ENCODE results near the gene AXIN2. TPM values are rescaled to one million over a fixed set of nuclear protein-coding genes. Genes with fewer than 3 reads are reported as not detected.

Gene AXIN2
- total RNA-seq, 1 donor from 2014 or later: 115 TPM

DNA sequence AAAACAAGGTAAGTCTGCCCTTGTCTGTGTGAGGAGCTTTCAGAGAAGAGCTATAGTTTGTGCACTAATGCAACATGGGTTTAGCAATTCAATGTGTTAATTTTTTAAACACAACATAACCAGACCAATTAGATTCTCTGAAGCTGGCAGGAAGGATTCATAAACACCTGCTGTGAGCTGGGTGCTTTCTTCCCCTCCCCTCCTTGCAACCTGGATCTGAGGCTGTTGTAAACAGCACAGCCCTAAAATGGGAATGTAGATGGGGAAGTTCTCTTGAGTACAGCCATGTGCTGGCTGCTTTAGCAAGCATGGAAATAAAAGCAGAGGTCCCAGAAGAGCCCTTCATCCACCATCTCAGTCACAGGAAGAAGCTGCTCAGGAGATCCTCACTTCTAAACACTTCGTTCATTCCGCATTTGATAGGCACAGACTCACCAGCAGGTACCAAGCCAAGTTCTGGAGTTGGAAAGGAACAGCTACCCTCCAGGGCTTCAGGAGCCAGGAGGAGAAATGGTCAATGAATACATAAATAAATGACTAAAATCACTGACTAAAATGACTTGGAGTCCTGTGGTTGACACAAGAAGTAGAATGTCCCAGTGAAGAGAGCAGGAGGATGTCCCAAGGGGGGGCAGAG is 21.7 kb downstream of the AXIN2 start:
- Mint-ChIP-seq H3K27me3 (no peaks in the 10 kb centered on the region), H3K9me3 (no peaks in the 10 kb centered on the region), H3K36me3 (peaks cover 57% of the 10 kb centered on the region), H3K27ac (no peak overlapping the region), H3K4me1 (ENCODE audit: unreplicated experiment) (peaks cover 48% of the 10 kb centered on the region), H3K4me3 (no peak overlapping the region)
- TF ChIP-seq CTCF (conservative IDR thresholded peaks at IDR 0.05): no peak
- DNase-seq (ENCODE audit: extremely low spot score, unreplicated experiment): no peak

GRCh38 chr17:65538675-65539529 is 22.5 kb downstream of the AXIN2 start:
- H3K4me1 Mint-ChIP-seq (ENCODE audit: unreplicated experiment): peaks cover 50% of the 10 kb centered on the region
- no peaks in the 10 kb centered on the region for H3K27me3 Mint-ChIP-seq
- no peak overlapping the region for H3K4me3 Mint-ChIP-seq
- no peak for DNase-seq (ENCODE audit: extremely low spot score, unreplicated experiment)
- H3K27ac Mint-ChIP-seq: no peak overlapping the region
- TF ChIP-seq CTCF (conservative IDR thresholded peaks at IDR 0.05): no peak
- no peaks in the 10 kb centered on the region for H3K9me3 Mint-ChIP-seq
- peaks cover 56% of the 10 kb centered on the region for H3K36me3 Mint-ChIP-seq

DNA sequence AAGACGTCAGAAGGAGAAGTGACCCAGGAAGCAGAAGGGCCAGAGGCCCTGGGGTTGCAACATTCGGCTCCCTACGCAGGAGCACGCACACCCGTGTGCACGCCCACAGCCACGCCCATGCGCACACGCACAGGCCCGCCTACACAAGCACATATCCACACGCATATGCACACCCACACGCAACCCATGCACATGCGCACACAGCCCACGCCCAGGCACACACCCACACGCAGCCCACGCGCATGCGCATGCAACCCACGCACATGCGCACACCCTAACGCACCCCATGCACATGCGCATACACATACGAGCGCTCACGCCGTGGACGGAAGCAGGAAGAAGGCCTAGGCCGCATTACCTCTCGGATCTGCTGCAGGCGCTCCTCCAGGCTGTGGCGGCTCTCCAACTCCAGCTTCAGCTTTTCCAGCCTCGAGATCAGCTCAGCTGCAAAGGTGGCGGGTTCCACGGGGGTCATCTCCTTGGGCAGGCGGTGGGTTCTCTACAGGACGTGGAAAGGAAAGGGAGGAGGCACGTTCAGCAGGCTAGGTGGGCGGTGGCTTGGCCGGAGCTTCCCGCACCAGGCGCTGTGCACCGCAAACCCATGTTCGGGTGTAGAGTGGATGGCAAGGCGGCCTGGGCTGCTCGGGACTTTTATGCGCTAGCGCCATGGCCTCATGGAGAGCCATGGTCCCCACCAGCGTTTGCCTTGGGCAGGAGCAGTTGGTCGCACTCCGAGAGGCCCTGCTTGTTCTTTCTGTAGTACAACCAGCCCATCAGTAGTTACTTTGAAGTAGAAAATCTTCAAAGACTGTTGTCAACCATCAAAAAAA is 23.4 kb downstream of the AXIN2 start:
- TF ChIP-seq CTCF (conservative IDR thresholded peaks at IDR 0.05): no peak
- no peak overlapping the region for H3K27ac Mint-ChIP-seq
- peaks cover 49% of the 10 kb centered on the region for H3K4me1 Mint-ChIP-seq (ENCODE audit: unreplicated experiment)
- H3K4me3 Mint-ChIP-seq: no peak overlapping the region
- H3K9me3 Mint-ChIP-seq: no peaks in the 10 kb centered on the region
- no peaks in the 10 kb centered on the region for H3K27me3 Mint-ChIP-seq
- no peak for DNase-seq (ENCODE audit: extremely low spot score, unreplicated experiment)
- peaks cover 53% of the 10 kb centered on the region for H3K36me3 Mint-ChIP-seq

DNA sequence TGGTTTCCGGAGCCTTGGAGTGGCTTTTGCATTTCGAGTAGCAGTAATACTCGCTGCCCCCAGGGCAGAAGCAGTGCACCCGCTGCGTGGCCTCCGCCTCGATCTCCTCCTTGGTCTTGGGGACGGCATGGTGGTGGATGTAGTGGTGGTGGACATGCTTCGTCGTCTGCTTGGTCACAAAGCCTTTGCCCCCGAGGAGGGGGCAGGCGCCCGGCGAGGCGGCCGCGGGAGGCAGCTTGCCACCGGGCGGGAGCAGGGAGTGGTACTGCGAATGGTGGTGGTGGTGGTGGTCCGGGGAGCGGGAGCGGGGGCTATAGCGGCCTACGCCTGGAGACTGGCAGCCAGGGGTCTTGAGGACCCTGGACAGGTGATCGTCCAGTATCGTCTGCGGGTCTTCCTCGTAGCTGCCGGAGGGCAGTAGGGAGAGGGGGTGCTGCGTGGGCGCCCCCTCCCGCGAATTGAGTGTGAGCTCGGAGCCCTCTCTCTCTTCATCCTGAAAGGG is 24.1 kb downstream of the AXIN2 start:
- no peaks in the 10 kb centered on the region for H3K27me3 Mint-ChIP-seq
- no peak overlapping the region for H3K27ac Mint-ChIP-seq
- no peak for TF ChIP-seq CTCF (conservative IDR thresholded peaks at IDR 0.05)
- no peak for DNase-seq (ENCODE audit: extremely low spot score, unreplicated experiment)
- peaks cover 47% of the 10 kb centered on the region for H3K36me3 Mint-ChIP-seq
- peaks cover 44% of the 10 kb centered on the region for H3K4me1 Mint-ChIP-seq (ENCODE audit: unreplicated experiment)
- H3K9me3 Mint-ChIP-seq: no peaks in the 10 kb centered on the region
- H3K4me3 Mint-ChIP-seq: no peak overlapping the region

DNA sequence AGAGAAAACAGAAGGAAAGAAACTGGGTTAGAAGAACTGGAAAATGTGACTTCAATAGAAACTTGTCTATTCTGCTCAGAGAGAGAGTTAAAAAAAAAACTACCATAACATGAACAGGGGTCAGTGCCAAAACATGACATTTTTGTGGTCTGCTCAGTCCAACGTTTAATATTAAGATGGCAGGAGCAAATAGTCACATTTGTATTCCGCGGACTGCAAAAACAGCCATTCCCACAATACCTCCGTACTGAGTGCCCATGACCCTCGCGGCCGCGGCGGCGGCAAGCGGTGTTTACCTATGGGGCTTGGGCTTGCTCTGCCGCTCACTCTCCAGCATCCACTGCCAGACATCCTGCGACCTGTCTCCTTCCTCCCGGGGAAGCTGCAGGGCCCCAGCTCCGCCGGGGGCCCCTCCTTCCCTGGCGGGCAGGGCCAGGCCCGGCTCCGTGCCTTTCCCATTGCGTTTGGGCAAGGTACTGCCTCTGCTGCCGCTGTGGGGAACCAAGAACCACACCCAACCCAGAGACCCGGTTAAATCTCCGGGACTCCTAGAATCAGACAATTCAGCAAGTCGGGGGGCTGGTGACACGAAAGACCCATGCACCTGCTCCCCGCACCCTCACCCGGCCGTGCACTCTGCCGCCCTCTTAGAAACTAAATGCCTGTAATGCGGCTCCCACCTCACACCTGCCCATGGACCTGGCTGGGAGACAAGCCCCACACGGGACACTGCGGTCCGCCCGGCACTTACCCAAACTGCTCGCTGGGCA is 24.7 kb downstream of the AXIN2 start:
- no peaks in the 10 kb centered on the region for H3K9me3 Mint-ChIP-seq
- DNase-seq (ENCODE audit: extremely low spot score, unreplicated experiment): no peak
- TF ChIP-seq CTCF (conservative IDR thresholded peaks at IDR 0.05): no peak
- H3K36me3 Mint-ChIP-seq: peaks cover 48% of the 10 kb centered on the region
- peaks cover 50% of the 10 kb centered on the region for H3K4me1 Mint-ChIP-seq (ENCODE audit: unreplicated experiment)
- no peaks in the 10 kb centered on the region for H3K27me3 Mint-ChIP-seq
- no peak overlapping the region for H3K4me3 Mint-ChIP-seq
- no peak overlapping the region for H3K27ac Mint-ChIP-seq

Data from type B pancreatic cell (in vitro differentiated cells).